Measurements from ENCODE around the gene FHIT.

Gene FHIT

GRCh38 chr3:60580809-60581208 is 670.4 kb downstream of the FHIT start:
- no peak overlapping the region for H2AFZ ChIP-seq
- H3K36me3 ChIP-seq (ENCODE audit: control insufficient read depth, insufficient read depth, low read length) = no peaks in the 10 kb centered on the region
- H3K9me3 ChIP-seq (ENCODE audit: control insufficient read depth, low read length) = no peaks in the 10 kb centered on the region
- H3K4me1 ChIP-seq = no peaks in the 10 kb centered on the region
- no peak overlapping the region for H3K27ac ChIP-seq
- no peak overlapping the region for H3K9ac ChIP-seq
- H3K4me3 ChIP-seq (ENCODE audit: low read depth, low read length) = no peak overlapping the region
- H3K27me3 ChIP-seq (ENCODE audit: control insufficient read depth, insufficient read depth, low read length) = no peaks in the 10 kb centered on the region
- H3K4me2 ChIP-seq (ENCODE audit: low read length) = no peak overlapping the region
- no peaks in the 10 kb centered on the region for H3K79me2 ChIP-seq
- no peak for TF ChIP-seq CTCF (IDR thresholded peaks at IDR 0.05)

DNA sequence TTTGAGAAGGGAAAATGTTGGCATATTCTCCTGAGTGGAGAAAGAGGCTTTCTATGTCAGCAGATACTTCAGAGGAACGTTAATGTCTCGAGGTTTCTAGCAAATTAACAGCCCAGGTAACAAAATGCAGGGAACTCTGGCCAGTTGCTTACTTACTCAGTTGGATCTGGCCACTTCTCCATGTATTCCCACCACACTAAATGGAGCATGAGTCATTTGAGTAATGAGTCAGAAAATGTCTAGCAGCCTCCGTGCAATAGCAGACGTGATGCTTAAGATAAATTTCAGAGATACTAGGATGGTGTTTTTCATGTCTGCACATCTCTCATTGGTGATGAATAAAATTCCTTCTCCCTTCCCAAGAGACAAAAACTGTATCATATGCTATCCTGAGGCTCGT is 671.5 kb downstream of the FHIT start:
- no peak for TF ChIP-seq CTCF (IDR thresholded peaks at IDR 0.05)
- Histone ChIP-seq H3K27me3 (ENCODE audit: control insufficient read depth, insufficient read depth, low read length) (no peaks in the 10 kb centered on the region), H3K36me3 (ENCODE audit: control insufficient read depth, insufficient read depth, low read length) (no peaks in the 10 kb centered on the region)

GRCh38 chr3:60578936-60579335 is 672.3 kb downstream of the FHIT start:
- TF ChIP-seq CTCF (IDR thresholded peaks at IDR 0.05) = no peak
- Histone ChIP-seq H3K27me3 (ENCODE audit: control insufficient read depth, insufficient read depth, low read length) (no peaks in the 10 kb centered on the region), H3K79me2 (no peaks in the 10 kb centered on the region), H3K9me3 (ENCODE audit: control insufficient read depth, low read length) (no peaks in the 10 kb centered on the region), H2AFZ (no peak overlapping the region), H3K36me3 (ENCODE audit: control insufficient read depth, insufficient read depth, low read length) (no peaks in the 10 kb centered on the region), H3K27ac (no peak overlapping the region), H3K9ac (no peak overlapping the region), H3K4me2 (ENCODE audit: low read length) (no peak overlapping the region), H3K4me1 (no peaks in the 10 kb centered on the region), H3K4me3 (ENCODE audit: low read depth, low read length) (no peak overlapping the region)

More for the DNA sequence above, 671.5 kb downstream of the FHIT start:
- Histone ChIP-seq H3K9me3 (ENCODE audit: control insufficient read depth, low read length) (no peaks in the 10 kb centered on the region), H3K4me2 (ENCODE audit: low read length) (no peak overlapping the region), H3K79me2 (no peaks in the 10 kb centered on the region), H2AFZ (no peak overlapping the region), H3K9ac (no peak overlapping the region), H3K27ac (no peak overlapping the region), H3K4me1 (no peaks in the 10 kb centered on the region), H3K4me3 (ENCODE audit: low read depth, low read length) (no peak overlapping the region)

- no peaks in the 10 kb centered on the region for H3K36me3 ChIP-seq (ENCODE audit: control insufficient read depth, insufficient read depth, low read length)
- H2AFZ ChIP-seq = no peak overlapping the region
- TF ChIP-seq CTCF (IDR thresholded peaks at IDR 0.05) = no peak
- H3K9ac ChIP-seq = no peak overlapping the region
- H3K4me1 ChIP-seq = no peaks in the 10 kb centered on the region
- H3K9me3 ChIP-seq (ENCODE audit: control insufficient read depth, low read length) = no peaks in the 10 kb centered on the region
- H3K4me3 ChIP-seq (ENCODE audit: low read depth, low read length) = no peak overlapping the region
- H3K79me2 ChIP-seq = no peaks in the 10 kb centered on the region
- H3K4me2 ChIP-seq (ENCODE audit: low read length) = no peak overlapping the region
- H3K27me3 ChIP-seq (ENCODE audit: control insufficient read depth, insufficient read depth, low read length) = no peaks in the 10 kb centered on the region
- H3K27ac ChIP-seq = no peak overlapping the region
These were observed 673.7 kb downstream of the FHIT start for GRCh38 chr3:60577601-60578000.

DNA sequence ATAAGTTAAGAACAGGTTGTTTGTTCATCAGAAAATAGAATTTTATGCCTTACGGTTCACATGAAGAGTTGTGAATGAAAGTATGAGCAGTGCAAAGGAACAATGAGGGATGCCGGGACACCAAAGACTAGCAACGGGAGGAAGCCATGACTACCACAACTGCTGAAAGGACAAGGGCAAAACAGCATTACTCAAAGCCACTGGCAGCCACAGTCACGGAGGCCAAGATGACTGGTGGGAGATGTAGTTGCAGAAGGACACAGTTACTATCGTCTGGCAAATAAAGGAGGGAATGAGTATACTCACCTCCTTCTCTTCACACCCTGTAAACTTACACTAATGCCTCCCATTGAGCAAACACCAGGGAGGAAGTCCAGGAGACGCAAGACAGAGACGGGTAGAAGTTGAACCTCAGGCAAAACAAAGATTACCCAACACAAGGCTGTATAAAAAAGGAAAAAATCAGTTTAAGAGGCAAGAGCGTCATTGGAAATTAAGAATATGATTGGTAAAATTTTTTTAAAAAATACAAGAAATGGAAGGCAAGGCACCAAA is 675.5 kb downstream of the FHIT start:
- H3K79me2 ChIP-seq = no peaks in the 10 kb centered on the region
- H3K9me3 ChIP-seq (ENCODE audit: control insufficient read depth, low read length) = no peaks in the 10 kb centered on the region
- H3K36me3 ChIP-seq (ENCODE audit: control insufficient read depth, insufficient read depth, low read length) = no peaks in the 10 kb centered on the region
- H3K4me2 ChIP-seq (ENCODE audit: low read length) = no peak overlapping the region
- H3K9ac ChIP-seq = no peak overlapping the region
- H3K4me3 ChIP-seq (ENCODE audit: low read depth, low read length) = no peak overlapping the region
- no peak overlapping the region for H2AFZ ChIP-seq
- no peak overlapping the region for H3K27ac ChIP-seq
- no peaks in the 10 kb centered on the region for H3K27me3 ChIP-seq (ENCODE audit: control insufficient read depth, insufficient read depth, low read length)
- no peaks in the 10 kb centered on the region for H3K4me1 ChIP-seq
- TF ChIP-seq CTCF (IDR thresholded peaks at IDR 0.05) = no peak
